ENCODE results near the gene SLC4A1AP. TPM values are rescaled to one million over a fixed set of nuclear protein-coding genes. Genes with fewer than 3 reads are reported as not detected.
A peak's percentile ranks its signal among the peaks of the same experiment; 100 is the strongest.

SLC4A1AP gene
- total RNA-seq, 1 experiment from 2014 or later = 29.7 TPM

DNA sequence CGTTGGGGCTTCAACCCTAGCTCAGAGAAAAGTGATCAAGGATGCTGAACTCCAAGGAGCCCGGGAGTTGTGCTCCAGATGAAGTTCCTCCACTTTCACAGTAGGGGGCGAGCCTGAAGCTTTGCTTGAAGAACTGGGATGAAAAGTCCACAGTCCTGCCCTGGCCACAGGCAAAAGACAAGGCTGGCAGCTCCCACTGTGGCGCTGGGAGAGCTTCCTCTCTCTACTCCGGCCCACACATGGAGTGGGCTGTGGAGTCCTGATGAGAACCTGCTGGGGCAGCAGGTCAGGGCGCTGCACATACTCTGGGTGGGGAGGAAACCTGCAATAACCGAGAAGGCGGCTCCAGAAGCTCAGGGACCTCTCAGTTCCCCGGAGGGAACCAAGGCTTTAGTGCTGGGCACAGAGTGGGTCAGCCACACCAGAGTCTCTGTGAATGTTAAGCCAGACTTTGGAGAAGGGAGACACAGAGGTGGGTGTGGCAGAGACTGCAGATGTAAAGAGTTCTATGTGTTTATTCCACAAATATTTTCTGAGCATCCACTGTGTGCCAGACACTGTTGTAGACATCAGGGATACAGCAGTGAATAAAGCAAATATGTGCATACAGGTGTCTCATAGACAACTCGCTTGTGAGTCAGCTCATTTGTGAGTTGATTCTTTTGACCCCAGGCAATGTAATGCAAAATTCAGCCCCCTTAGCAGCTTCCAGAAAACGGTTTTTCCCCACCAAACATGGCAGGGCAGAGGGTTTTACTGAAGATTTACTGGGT is 59.9 kb downstream of the SLC4A1AP start:
- Histone ChIP-seq H3K27ac (ENCODE audit: low read depth, low read length, poor library complexity, severe bottlenecking) (no peak overlapping the region), H3K4me1 (ENCODE audit: insufficient read depth, low read length, poor library complexity, severe bottlenecking) (no peaks in the 10 kb centered on the region), H3K9me3 (ENCODE audit: low read depth, low read length, poor library complexity, severe bottlenecking) (no peaks in the 10 kb centered on the region), H3K4me3 (ENCODE audit: low read depth, low read length, poor library complexity, severe bottlenecking) (no peak overlapping the region), H3K36me3 (ENCODE audit: insufficient read depth, low read length, poor library complexity, severe bottlenecking) (no peaks in the 10 kb centered on the region), H3K27me3 (replicated peaks; ENCODE audit: insufficient read depth, low read depth, low read length, poor library complexity) (no peaks in the 10 kb centered on the region)
- no TSS peak for BruUV-seq (replicated peaks)
- intact Hi-C loops (cut with micrococcal nuclease; ENCODE audit: unreplicated experiment) = no loop called here
- DNase-seq (ENCODE audit: low spot score) = peak; percentile 76
- ChIA-PET POLR2A (ENCODE audit: low non-redundant PET) (no interaction called here), CTCF (interaction anchor here (0.6 to 1.2 kb wide), 3 partner anchors 91 to 673 kb away, joined by 3 to 9 read pairs (median 3); no protein-coding TSS in a partner anchor)
- no peak for TF ChIP-seq EZH2 (IDR thresholded peaks at IDR 0.05; ENCODE audit: borderline replicate concordance, low read depth, low read length, poor library complexity, severe bottlenecking)
- TF ChIP-seq, protein P1, sequence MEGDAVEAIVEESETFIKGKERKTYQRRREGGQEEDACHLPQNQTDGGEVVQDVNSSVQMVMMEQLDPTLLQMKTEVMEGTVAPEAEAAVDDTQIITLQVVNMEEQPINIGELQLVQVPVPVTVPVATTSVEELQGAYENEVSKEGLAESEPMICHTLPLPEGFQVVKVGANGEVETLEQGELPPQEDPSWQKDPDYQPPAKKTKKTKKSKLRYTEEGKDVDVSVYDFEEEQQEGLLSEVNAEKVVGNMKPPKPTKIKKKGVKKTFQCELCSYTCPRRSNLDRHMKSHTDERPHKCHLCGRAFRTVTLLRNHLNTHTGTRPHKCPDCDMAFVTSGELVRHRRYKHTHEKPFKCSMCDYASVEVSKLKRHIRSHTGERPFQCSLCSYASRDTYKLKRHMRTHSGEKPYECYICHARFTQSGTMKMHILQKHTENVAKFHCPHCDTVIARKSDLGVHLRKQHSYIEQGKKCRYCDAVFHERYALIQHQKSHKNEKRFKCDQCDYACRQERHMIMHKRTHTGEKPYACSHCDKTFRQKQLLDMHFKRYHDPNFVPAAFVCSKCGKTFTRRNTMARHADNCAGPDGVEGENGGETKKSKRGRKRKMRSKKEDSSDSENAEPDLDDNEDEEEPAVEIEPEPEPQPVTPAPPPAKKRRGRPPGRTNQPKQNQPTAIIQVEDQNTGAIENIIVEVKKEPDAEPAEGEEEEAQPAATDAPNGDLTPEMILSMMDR (conservative IDR thresholded peaks at IDR 0.05; ENCODE audit: low read depth, low read length) = peak; percentile 80

DNA sequence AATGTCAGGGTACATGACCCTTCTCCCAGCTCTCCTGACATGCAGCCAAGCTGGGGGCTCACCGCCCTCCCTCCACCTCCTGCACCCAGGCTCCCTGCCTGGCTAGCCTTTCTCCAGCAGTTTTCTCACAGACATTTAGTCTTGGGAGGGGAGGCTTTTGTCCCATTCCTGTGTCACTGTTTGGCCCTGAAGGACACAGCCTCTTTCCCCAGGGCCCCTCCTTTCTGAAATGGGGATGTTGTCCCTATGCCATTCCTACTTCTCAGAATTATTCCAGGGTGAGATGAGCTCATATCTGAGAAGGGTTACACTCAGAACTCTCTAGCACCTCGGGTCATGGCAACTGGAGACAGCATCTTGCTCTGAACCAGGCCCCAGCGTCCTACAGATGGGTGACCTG is 60.5 kb downstream of the SLC4A1AP start:
- Histone ChIP-seq H3K4me1 (ENCODE audit: insufficient read depth, low read length, poor library complexity, severe bottlenecking) (no peaks in the 10 kb centered on the region), H3K4me3 (ENCODE audit: low read depth, low read length, poor library complexity, severe bottlenecking) (no peak overlapping the region), H3K27me3 (replicated peaks; ENCODE audit: insufficient read depth, low read depth, low read length, poor library complexity) (no peaks in the 10 kb centered on the region), H3K9me3 (ENCODE audit: low read depth, low read length, poor library complexity, severe bottlenecking) (no peaks in the 10 kb centered on the region), H3K27ac (ENCODE audit: low read depth, low read length, poor library complexity, severe bottlenecking) (no peak overlapping the region), H3K36me3 (ENCODE audit: insufficient read depth, low read length, poor library complexity, severe bottlenecking) (no peaks in the 10 kb centered on the region)
- no TSS peak for BruUV-seq (replicated peaks)
- ChIA-PET POLR2A (ENCODE audit: low non-redundant PET) (no interaction called here), CTCF (interaction anchor here (0.6 kb wide), 1 partner anchor 11 kb away, joined by 3 read pairs; no protein-coding TSS in a partner anchor)
- TF ChIP-seq EZH2 (IDR thresholded peaks at IDR 0.05; ENCODE audit: borderline replicate concordance, low read depth, low read length, poor library complexity, severe bottlenecking) = no peak
- TF ChIP-seq, protein P1 (conservative IDR thresholded peaks at IDR 0.05; ENCODE audit: low read depth, low read length) = no peak
- no peak for DNase-seq (ENCODE audit: low spot score)
- intact Hi-C loops (cut with micrococcal nuclease; ENCODE audit: unreplicated experiment) = no loop called here

DNA sequence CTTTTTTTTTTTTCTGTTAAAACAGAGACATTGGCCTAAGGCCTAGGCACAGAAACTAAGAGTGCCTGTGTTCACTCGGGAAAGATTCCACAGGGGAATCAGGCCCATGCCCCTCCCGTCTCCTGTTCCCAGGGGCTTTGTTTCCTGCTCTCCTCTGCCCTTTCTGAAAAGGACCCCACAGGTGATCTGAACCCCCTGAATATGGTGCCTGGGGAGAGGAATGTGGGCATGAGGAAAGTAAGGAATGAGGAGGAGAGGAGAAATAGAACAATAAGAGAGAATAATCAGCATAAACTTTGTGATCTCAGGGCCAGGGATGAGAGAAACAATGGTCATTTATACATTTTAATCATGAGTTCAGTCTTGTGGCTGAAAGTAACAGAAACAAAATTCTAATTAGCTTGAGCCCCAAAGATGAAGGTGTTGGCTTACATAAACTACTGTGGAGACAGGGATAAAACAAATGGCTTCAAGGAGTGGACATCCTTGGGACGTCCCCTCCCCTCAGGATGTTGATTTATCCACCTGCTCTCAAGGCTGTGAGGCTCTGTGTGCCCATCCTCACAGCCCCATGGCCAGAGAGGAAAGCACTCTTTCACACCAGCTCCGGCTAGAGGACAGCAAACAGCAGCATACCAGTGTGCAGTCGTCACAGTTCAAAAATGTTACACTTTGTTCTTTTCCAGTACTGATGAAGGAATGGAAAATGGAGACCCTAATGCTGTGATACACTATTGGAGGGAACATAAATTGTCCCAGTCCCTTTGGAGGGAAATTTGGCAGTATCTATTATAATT is 61.4 kb downstream of the SLC4A1AP start:
- Histone ChIP-seq H3K27ac (ENCODE audit: low read depth, low read length, poor library complexity, severe bottlenecking) (no peak overlapping the region), H3K36me3 (ENCODE audit: insufficient read depth, low read length, poor library complexity, severe bottlenecking) (no peaks in the 10 kb centered on the region), H3K4me1 (ENCODE audit: insufficient read depth, low read length, poor library complexity, severe bottlenecking) (no peaks in the 10 kb centered on the region), H3K27me3 (replicated peaks; ENCODE audit: insufficient read depth, low read depth, low read length, poor library complexity) (no peaks in the 10 kb centered on the region), H3K9me3 (ENCODE audit: low read depth, low read length, poor library complexity, severe bottlenecking) (no peaks in the 10 kb centered on the region), H3K4me3 (ENCODE audit: low read depth, low read length, poor library complexity, severe bottlenecking) (no peak overlapping the region)
- intact Hi-C loops (cut with micrococcal nuclease; ENCODE audit: unreplicated experiment) = no loop called here
- ChIA-PET POLR2A (ENCODE audit: low non-redundant PET) (no interaction called here), CTCF (interaction anchor here (0.6 kb wide), 1 partner anchor 12 kb away, joined by 3 read pairs; no protein-coding TSS in a partner anchor)
- BruUV-seq (replicated peaks) = no TSS peak
- no peak for TF ChIP-seq EZH2 (IDR thresholded peaks at IDR 0.05; ENCODE audit: borderline replicate concordance, low read depth, low read length, poor library complexity, severe bottlenecking)
- TF ChIP-seq, protein P1 (conservative IDR thresholded peaks at IDR 0.05; ENCODE audit: low read depth, low read length) = no peak
- no peak for DNase-seq (ENCODE audit: low spot score)

All from A673 (cell line).